ENCODE data around the gene CDH4.

DNA sequence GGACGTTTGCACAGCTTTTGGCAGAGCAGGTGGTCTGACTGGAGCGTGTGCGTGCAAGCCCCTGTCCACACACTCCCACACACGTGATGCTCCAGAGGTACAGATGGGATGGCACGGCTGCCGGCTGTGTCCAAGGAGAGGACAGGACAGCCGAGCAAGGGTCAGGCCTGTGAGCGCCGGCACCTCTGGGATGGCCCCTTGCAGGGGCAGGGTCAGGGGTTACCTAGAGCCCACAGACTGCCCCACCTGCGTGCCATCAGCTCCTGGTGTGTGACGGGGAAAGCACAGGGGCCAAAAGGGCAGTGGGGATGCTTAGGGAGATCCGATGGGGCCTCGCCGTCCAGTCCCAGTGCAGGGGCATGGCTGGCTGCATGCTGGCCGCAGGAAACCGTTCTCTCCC is 623.9 kb downstream of the CDH4 start:
- TF ChIP-seq POLR2AphosphoS5 (IDR thresholded peaks at IDR 0.05), result no peak
- TF ChIP-seq POLR2A (IDR thresholded peaks at IDR 0.05), result no peak
